Nephron (organoid): ENCODE measurements around the gene BCAS1.
"Not testable (repeated sequence)": the region's sequence is repeated elsewhere in the genome, so short reads cannot be mapped to it uniquely, and the experiment has no call there.

Experiments
- H3K27ac Mint-ChIP-seq, 3 experiments: 2 replicates each; pipeline ENCODE4 v1.8.0; 2020; ENCODE audit warnings: mixed read lengths in 3 of 3, mild to moderate bottlenecking in 2 of 3, moderate library complexity in 1 of 3
- H3K27me3 Mint-ChIP-seq: 2 replicates; pipeline ENCODE4 v1.8.0; 2021; ENCODE audit warnings: low read depth, mild to moderate bottlenecking, moderate library complexity, mixed read lengths
- H3K36me3 Mint-ChIP-seq: 2 replicates; pipeline ENCODE4 v1.8.0; 2020; ENCODE audit warnings: low read depth, mixed read lengths
- H3K4me1 Mint-ChIP-seq: 2 replicates; pipeline ENCODE4 v1.8.0; 2020; ENCODE audit warnings: mixed read lengths
- H3K4me3 Mint-ChIP-seq, 3 experiments: 2 replicates each; pipeline ENCODE4 v1.8.0; 2020; ENCODE audit warnings: mild to moderate bottlenecking in 3 of 3, mixed read lengths in 3 of 3, moderate library complexity in 2 of 3
- H3K9me3 Mint-ChIP-seq: 2 replicates; pipeline ENCODE4 v1.8.0; 2020; ENCODE audit warnings: mixed read lengths
- TF ChIP-seq, protein P1 (sequence below), 3 experiments: fragments of 200-600 bp; sonication (generic); IDR thresholded peaks; one replicate each; pipeline ENCODE4 v1.5.0; 2021; ENCODE audit warnings: antibody characterized with exemption in 3 of 3; ENCODE audit not compliant: unreplicated experiment in 3 of 3

The BCAS1 gene

DNA sequence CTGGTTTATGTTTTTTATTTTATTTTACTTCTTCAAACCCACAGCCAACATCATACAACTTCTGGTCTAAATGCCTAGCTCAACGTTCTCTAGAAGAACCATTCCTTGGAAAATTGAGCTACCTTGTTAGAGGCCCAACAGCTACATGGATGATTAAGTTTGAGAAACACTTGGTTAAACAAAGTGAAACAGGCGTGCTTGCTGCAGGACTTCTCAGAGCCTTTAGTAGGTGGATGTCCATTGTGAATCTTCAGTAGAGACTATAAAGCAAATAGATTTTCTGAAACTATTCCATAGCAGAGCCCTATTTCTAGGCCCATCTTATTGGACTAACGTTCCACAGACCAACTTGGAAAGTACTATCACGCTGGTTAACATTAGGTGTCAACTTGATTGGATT is 51.3 kb downstream of the BCAS1 start:
- H3K36me3 Mint-ChIP-seq, result no peaks in the 10 kb centered on the region
- TF ChIP-seq, protein P1, sequence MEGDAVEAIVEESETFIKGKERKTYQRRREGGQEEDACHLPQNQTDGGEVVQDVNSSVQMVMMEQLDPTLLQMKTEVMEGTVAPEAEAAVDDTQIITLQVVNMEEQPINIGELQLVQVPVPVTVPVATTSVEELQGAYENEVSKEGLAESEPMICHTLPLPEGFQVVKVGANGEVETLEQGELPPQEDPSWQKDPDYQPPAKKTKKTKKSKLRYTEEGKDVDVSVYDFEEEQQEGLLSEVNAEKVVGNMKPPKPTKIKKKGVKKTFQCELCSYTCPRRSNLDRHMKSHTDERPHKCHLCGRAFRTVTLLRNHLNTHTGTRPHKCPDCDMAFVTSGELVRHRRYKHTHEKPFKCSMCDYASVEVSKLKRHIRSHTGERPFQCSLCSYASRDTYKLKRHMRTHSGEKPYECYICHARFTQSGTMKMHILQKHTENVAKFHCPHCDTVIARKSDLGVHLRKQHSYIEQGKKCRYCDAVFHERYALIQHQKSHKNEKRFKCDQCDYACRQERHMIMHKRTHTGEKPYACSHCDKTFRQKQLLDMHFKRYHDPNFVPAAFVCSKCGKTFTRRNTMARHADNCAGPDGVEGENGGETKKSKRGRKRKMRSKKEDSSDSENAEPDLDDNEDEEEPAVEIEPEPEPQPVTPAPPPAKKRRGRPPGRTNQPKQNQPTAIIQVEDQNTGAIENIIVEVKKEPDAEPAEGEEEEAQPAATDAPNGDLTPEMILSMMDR (IDR thresholded peaks at IDR 0.05; ENCODE audit: unreplicated experiment in 3 of 3), result no peak
- H3K4me3 Mint-ChIP-seq, result no peak overlapping the region
- H3K9me3 Mint-ChIP-seq, result no peaks in the 10 kb centered on the region
- no peaks in the 10 kb centered on the region for H3K27me3 Mint-ChIP-seq
- H3K27ac Mint-ChIP-seq, result no peak overlapping the region
- peaks cover 18% of the 10 kb centered on the region for H3K4me1 Mint-ChIP-seq

DNA sequence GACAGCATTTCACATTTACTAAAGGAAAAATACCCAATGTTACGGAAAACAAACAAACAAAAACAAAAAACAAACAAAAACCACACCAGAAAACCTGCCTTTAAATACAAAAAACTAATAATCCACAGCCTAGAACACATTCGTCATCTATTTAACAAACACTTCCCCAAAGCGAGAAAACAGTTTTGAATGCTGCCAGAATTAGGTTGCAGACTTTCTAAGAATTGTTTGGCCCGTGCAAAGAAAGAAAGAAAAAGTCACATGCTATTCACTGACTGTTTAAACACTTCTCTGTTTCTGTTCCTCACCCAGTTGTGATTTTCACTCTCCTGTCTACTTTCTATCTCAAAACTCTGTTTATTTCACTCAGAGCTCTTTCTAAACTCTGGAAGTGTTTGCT is 52.5 kb downstream of the BCAS1 start:
- TF ChIP-seq, protein P1 (IDR thresholded peaks at IDR 0.05; ENCODE audit: unreplicated experiment in 3 of 3), result no peak
- Mint-ChIP-seq H3K36me3 (no peaks in the 10 kb centered on the region), H3K4me1 (peaks cover 22% of the 10 kb centered on the region), H3K9me3 (no peaks in the 10 kb centered on the region), H3K4me3 (no peak overlapping the region), H3K27me3 (no peaks in the 10 kb centered on the region), H3K27ac (no peak overlapping the region)

DNA sequence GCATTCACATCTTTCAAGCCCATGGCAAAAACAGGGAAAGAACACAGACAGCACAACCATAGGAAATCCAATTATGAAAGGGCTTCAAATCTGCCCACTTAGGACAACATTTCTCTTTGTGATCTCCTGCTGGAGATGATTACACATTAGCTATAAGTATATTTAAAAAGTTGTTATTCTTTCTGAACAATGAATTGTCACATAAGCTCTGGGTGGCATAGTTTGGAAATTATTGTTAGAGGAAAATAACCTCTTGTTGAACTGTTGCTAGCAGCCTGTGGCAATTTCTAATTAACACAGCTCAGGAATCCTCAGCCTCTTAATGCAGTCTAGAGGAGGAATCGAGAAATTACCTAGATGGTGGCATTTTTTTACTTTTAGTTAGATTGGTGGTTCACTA is 54.9 kb downstream of the BCAS1 start:
- no peak overlapping the region for H3K4me3 Mint-ChIP-seq
- no peaks in the 10 kb centered on the region for H3K36me3 Mint-ChIP-seq
- no peaks in the 10 kb centered on the region for H3K27me3 Mint-ChIP-seq
- peaks cover 22% of the 10 kb centered on the region for H3K4me1 Mint-ChIP-seq
- H3K9me3 Mint-ChIP-seq, result no peaks in the 10 kb centered on the region
- no peak overlapping the region for H3K27ac Mint-ChIP-seq
- TF ChIP-seq, protein P1 (IDR thresholded peaks at IDR 0.05; ENCODE audit: unreplicated experiment in 3 of 3), result no peak

DNA sequence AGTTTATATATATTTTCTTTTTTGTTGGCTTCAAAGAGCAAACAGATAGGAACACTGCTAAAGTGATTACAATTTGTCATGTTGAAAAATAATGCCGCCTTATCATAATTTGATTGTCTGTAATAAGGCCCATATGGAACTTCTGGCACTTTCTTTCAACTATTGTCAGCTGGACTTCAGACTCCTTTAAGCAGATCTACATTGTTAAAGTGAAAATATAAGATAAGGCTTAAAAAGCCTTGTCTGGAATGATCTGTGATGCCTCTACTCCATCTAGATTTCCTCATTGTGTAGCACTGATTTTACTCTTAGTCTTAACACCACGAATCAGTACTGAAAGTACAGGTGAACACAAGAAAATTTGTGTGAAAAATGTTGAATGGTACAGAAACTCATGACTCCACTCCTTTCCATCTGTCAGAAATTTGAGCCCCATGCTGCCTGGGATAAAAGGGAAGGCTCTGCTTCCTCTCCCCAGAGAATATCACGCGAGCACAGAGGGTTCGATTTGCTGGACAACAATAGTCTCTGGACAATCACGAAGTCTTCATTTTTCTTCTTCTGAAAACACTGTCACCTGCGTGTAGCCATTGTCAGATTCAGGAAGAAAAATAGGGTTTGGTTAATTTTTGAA is 56.0 kb downstream of the BCAS1 start:
- TF ChIP-seq, protein P1 (IDR thresholded peaks at IDR 0.05; ENCODE audit: unreplicated experiment in 3 of 3), result no peak
- no peaks in the 10 kb centered on the region for H3K9me3 Mint-ChIP-seq
- no peaks in the 10 kb centered on the region for H3K36me3 Mint-ChIP-seq
- H3K27ac Mint-ChIP-seq, result peak overlapping the region; percentile 19 to 85 (median 73)
- no peak overlapping the region for H3K4me3 Mint-ChIP-seq
- H3K27me3 Mint-ChIP-seq, result no peaks in the 10 kb centered on the region
- H3K4me1 Mint-ChIP-seq, result peaks cover 22% of the 10 kb centered on the region

DNA sequence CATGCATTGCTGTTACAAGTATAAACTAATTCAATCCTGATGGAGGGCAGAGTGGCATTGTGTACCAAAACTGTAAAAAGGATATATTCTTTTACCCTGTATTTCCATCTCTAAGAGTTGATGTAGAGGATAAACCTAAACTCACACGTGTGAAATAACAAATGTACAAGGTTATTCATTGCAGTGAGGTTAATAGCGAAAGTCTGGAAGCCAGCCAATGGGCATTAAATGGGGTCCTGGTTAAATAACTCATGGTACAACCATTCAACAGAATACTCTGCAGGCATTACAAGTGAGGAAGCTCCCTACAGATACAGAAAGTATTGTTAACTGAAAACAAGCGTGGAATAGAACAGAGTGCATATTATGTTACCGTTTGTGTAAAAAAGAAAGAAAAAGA is 56.9 kb downstream of the BCAS1 start:
- peak overlapping the region in 1 of 3 experiments; percentile 73 for H3K27ac Mint-ChIP-seq
- TF ChIP-seq, protein P1 (IDR thresholded peaks at IDR 0.05; ENCODE audit: unreplicated experiment in 3 of 3), result no peak
- H3K27me3 Mint-ChIP-seq, result no peaks in the 10 kb centered on the region
- no peaks in the 10 kb centered on the region for H3K9me3 Mint-ChIP-seq
- H3K4me3 Mint-ChIP-seq, result no peak overlapping the region
- peaks cover 22% of the 10 kb centered on the region for H3K4me1 Mint-ChIP-seq
- no peaks in the 10 kb centered on the region for H3K36me3 Mint-ChIP-seq

DNA sequence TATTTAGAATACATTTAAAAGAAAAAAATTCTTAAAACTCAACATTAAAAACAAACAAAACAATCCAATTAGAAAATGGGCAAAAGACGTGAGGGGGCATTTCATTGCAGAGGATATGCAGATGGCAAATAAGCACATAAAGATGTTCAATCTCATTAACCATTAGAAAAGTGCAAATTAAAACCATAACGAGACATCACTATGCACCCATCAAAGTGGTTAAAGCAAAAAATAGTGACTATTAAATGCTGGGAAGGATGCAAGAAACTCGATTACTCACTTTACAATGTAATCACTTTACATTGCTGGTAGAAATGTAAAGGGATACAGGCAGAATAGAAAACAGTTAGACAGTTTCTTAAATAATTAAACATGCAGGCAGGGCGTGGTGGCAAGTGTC is 59.0 kb downstream of the BCAS1 start:
- H3K36me3 Mint-ChIP-seq, result no peaks in the 10 kb centered on the region
- no peak overlapping the region for H3K27ac Mint-ChIP-seq
- H3K27me3 Mint-ChIP-seq, result no peaks in the 10 kb centered on the region
- H3K4me1 Mint-ChIP-seq, result peaks cover 22% of the 10 kb centered on the region
- H3K9me3 Mint-ChIP-seq, result no peaks in the 10 kb centered on the region
- TF ChIP-seq, protein P1 (IDR thresholded peaks at IDR 0.05; ENCODE audit: unreplicated experiment in 3 of 3), result no peak
- no peak overlapping the region for H3K4me3 Mint-ChIP-seq

DNA sequence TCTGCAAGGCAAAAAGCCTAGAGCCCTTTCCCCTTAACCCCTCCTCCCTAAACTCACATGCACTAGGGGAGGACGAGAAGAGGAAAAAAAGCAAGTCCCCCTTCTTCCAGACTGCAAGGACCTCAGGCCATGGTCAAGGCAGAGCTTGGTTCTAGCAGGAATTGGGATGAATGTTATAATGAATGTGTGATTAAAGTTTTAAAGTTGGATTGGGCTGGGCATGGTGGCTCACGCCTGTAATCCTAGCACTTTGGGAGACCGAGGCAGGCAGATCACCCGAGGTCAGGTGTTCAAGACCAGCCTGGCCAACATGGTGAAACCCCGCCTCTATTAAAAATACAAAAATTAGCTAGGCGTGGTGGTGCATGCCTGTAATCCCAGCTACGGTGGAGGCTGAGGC is 64.2 kb downstream of the BCAS1 start:
- H3K27me3 Mint-ChIP-seq, H3K4me1 Mint-ChIP-seq, H3K27ac Mint-ChIP-seq, H3K4me3 Mint-ChIP-seq, H3K36me3 Mint-ChIP-seq: not testable (repeated sequence)
- H3K9me3 Mint-ChIP-seq, result peaks cover 13% of the 10 kb centered on the region
